WTC11 (cell line): ENCODE data around the gene RGS17. TPM values are rescaled to one million over a fixed set of nuclear protein-coding genes. Genes with fewer than 3 reads are reported as not detected.

ENCODE experiments used
- ATAC-seq: fragments of 200-7000 bp; cut with Tn5 transposase; 2 replicates; pipeline ENCODE4 v1.10.0; 2021; ENCODE audit warnings: mild to moderate bottlenecking, moderate library complexity
- CTCF ChIA-PET: fragments of 300-600 bp; sonication (Branson Sonifier 250); formaldehyde crosslinking; loops from one replicate; lab custom pipeline; 2021; ENCODE audit warnings: antibody characterized with exemption; lab: Charles Lee
- POLR2A ChIA-PET: fragments of 350-600 bp; sonication (Branson Sonifier 250); formaldehyde crosslinking; loops from one replicate; lab custom pipeline; 2021; ENCODE audit warnings: antibody characterized with exemption; lab: Charles Lee
- DNase-seq: peaks from one replicate; pipeline ENCODE4 v3.0.0; 2021; ENCODE audit warnings: low spot score
- H3K27ac Mint-ChIP-seq: 2 replicates; pipeline ENCODE4 v1.8.0; 2021; ENCODE audit warnings: mixed read lengths
- H3K27me3 Mint-ChIP-seq: 2 replicates; pipeline ENCODE4 v1.8.0; 2021; ENCODE audit warnings: low read depth, mild to moderate bottlenecking, moderate library complexity, mixed read lengths
- H3K36me3 Mint-ChIP-seq: 2 replicates; pipeline ENCODE4 v1.8.0; 2021; ENCODE audit warnings: mixed read lengths
- H3K4me1 Mint-ChIP-seq: 2 replicates; pipeline ENCODE4 v1.8.0; 2022; ENCODE audit warnings: mixed read lengths
- H3K4me3 Mint-ChIP-seq: 2 replicates; pipeline ENCODE4 v1.8.0; 2021; ENCODE audit warnings: mild to moderate bottlenecking, moderate library complexity, mixed read lengths
- H3K9me3 Mint-ChIP-seq: 2 replicates; pipeline ENCODE4 v1.8.0; 2021; ENCODE audit warnings: mixed read lengths
- CBFB ChIP-seq: sonication (generic); formaldehyde crosslinking; IDR thresholded peaks from 2 replicates; pipeline ENCODE4 v1.8.1; 2022; ENCODE audit warnings: mild to moderate bottlenecking, low read depth, missing genetic modification reagents
- FOXK1 ChIP-seq: sonication (generic); formaldehyde crosslinking; IDR thresholded peaks from 2 replicates; pipeline ENCODE4 v1.8.0; 2022; ENCODE audit warnings: mild to moderate bottlenecking, moderate library complexity, missing genetic modification reagents
- FOXP1 ChIP-seq: sonication (generic); formaldehyde crosslinking; IDR thresholded peaks from 2 replicates; pipeline ENCODE4 v1.8.0; 2022; ENCODE audit warnings: missing genetic modification reagents, mild to moderate bottlenecking, moderate library complexity, borderline replicate concordance
- GTF2I ChIP-seq: fragments of 250-450 bp; sonication (Bioruptor Pico); conservative IDR thresholded peaks from 2 replicates; pipeline ENCODE4 v1.4.0; 2021; ENCODE audit warnings: mild to moderate bottlenecking
- JAZF1 ChIP-seq: fragments of 250-450 bp; sonication (Bioruptor Pico); IDR thresholded peaks from 2 replicates; pipeline ENCODE4 v1.9.0; 2021; ENCODE audit warnings: moderate library complexity, mild to moderate bottlenecking, inconsistent platforms
- JUN ChIP-seq: sonication (generic); formaldehyde crosslinking; IDR thresholded peaks from 2 replicates; pipeline ENCODE4 v1.8.0; 2023; ENCODE audit warnings: mild to moderate bottlenecking, missing genetic modification reagents
- MYBL2 ChIP-seq: sonication (generic); formaldehyde crosslinking; IDR thresholded peaks from 2 replicates; pipeline ENCODE4 v1.8.1; 2023; ENCODE audit warnings: mild to moderate bottlenecking, moderate library complexity, missing genetic modification reagents
- NFATC4 ChIP-seq: fragments of 250-450 bp; sonication (Bioruptor Pico); IDR thresholded peaks from 2 replicates; pipeline ENCODE4 v1.9.0; 2021; ENCODE audit warnings: mild to moderate bottlenecking
- NR3C1 ChIP-seq: sonication (generic); formaldehyde crosslinking; conservative IDR thresholded peaks from 2 replicates; pipeline ENCODE4 v1.8.1; 2023; ENCODE audit warnings: low read depth, mild to moderate bottlenecking, missing genetic modification reagents
- OVOL2 ChIP-seq: fragments of 250-450 bp; sonication (Bioruptor Pico); IDR thresholded peaks from 2 replicates; pipeline ENCODE4 v1.9.0; 2021; ENCODE audit warnings: mild to moderate bottlenecking, borderline replicate concordance
- RORB ChIP-seq: fragments of 250-450 bp; sonication (Bioruptor Pico); IDR thresholded peaks from 2 replicates; pipeline ENCODE4 v1.9.0; 2021; ENCODE audit warnings: mild to moderate bottlenecking
- SMAD4 ChIP-seq: sonication (generic); formaldehyde crosslinking; IDR thresholded peaks from 2 replicates; pipeline ENCODE4 v1.8.0; 2022; ENCODE audit warnings: mild to moderate bottlenecking, missing genetic modification reagents
- SOX15 ChIP-seq: fragments of 250-450 bp; sonication (Bioruptor Pico); IDR thresholded peaks from 2 replicates; pipeline ENCODE4 v1.9.0; 2021; ENCODE audit warnings: mild to moderate bottlenecking
- TEAD4 ChIP-seq: sonication (generic); formaldehyde crosslinking; IDR thresholded peaks from 2 replicates; pipeline ENCODE4 v1.8.0; 2022; ENCODE audit warnings: mild to moderate bottlenecking, missing genetic modification reagents
- ZBTB21 ChIP-seq: sonication (generic); formaldehyde crosslinking; IDR thresholded peaks from 2 replicates; pipeline ENCODE4 v1.8.1; 2023; ENCODE audit warnings: mild to moderate bottlenecking, missing genetic modification reagents, borderline replicate concordance
- ZNF121 ChIP-seq: sonication (generic); formaldehyde crosslinking; IDR thresholded peaks from 2 replicates; pipeline ENCODE4 v1.8.0; 2023; ENCODE audit warnings: missing genetic modification reagents
- ZNF138 ChIP-seq: sonication (generic); formaldehyde crosslinking; conservative IDR thresholded peaks from 2 replicates; pipeline ENCODE4 v1.8.1; 2022; ENCODE audit warnings: mild to moderate bottlenecking, moderate library complexity, missing genetic modification reagents
- ZNF263 ChIP-seq: sonication (generic); formaldehyde crosslinking; IDR thresholded peaks from 2 replicates; pipeline ENCODE4 v1.8.1; 2022; ENCODE audit warnings: low read depth, mild to moderate bottlenecking, moderate library complexity, missing genetic modification reagents
- ZNF396 ChIP-seq: fragments of 250-450 bp; sonication (Bioruptor Pico); IDR thresholded peaks from 2 replicates; pipeline ENCODE4 v1.8.0; 2021; ENCODE audit warnings: mild to moderate bottlenecking, moderate library complexity, borderline replicate concordance
- ZNF416 ChIP-seq: fragments of 250-450 bp; sonication (Bioruptor Pico); IDR thresholded peaks from 2 replicates; pipeline ENCODE4 v1.9.0; 2021; ENCODE audit warnings: mild to moderate bottlenecking, inconsistent platforms
- total RNA-seq: library from RNA; stranded (reverse); gene quantifications from 3 replicates; pipeline ENCODE4 v1.2.3, GENCODE V29; 2021
- TF ChIP-seq, protein P1 (sequence below): fragments of 250-450 bp; sonication (Bioruptor Pico); IDR thresholded peaks from 2 replicates; pipeline ENCODE4 v1.9.0; 2021; ENCODE audit warnings: mild to moderate bottlenecking
- TF ChIP-seq, protein P2 (sequence below): sonication (generic); formaldehyde crosslinking; conservative IDR thresholded peaks from 2 replicates; pipeline ENCODE4 v1.8.1; 2022; ENCODE audit warnings: mild to moderate bottlenecking, missing genetic modification reagents
- TF ChIP-seq, protein P3 (sequence below): sonication (generic); formaldehyde crosslinking; IDR thresholded peaks from 2 replicates; pipeline ENCODE4 v1.8.0; 2022; ENCODE audit warnings: mild to moderate bottlenecking, missing genetic modification reagents
- TF ChIP-seq, protein P4 (sequence below): sonication (generic); formaldehyde crosslinking; IDR thresholded peaks from 2 replicates; pipeline ENCODE4 v1.8.1; 2023; ENCODE audit warnings: mild to moderate bottlenecking, missing genetic modification reagents, moderate library complexity
- TF ChIP-seq, protein P5 (sequence below): sonication (generic); formaldehyde crosslinking; IDR thresholded peaks from 2 replicates; pipeline ENCODE4 v1.8.0; 2022; ENCODE audit warnings: mild to moderate bottlenecking, missing genetic modification reagents
- TF ChIP-seq, protein P6 (sequence below): sonication (generic); formaldehyde crosslinking; IDR thresholded peaks from 2 replicates; pipeline ENCODE4 v1.8.1; 2023; ENCODE audit warnings: mild to moderate bottlenecking, missing genetic modification reagents
- TF ChIP-seq, protein P7 (sequence below): sonication (generic); formaldehyde crosslinking; IDR thresholded peaks from 2 replicates; pipeline ENCODE4 v1.8.0; 2023; ENCODE audit warnings: missing genetic modification reagents

The RGS17 gene
- total RNA-seq, 1 experiment from 2014 or later, result 9.3 TPM

DNA sequence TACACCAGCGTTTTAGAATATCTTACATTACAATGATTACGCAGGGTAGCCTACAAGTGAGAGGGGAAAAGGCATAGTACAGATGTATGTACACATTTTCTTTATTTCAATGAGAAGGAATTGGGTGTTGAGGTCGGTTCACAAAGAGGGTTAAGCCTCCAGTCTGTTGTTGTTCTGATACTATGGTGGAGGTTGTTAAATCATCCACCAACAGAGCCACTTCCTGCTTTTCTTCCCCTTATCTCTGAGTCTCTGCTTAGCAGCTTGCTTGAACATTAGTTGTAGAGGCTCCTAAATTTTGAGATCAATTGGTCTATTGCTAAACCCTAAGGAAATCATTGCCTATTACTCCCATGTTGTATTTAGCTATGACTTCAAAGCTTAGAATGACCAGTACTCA lies 7.3 kb downstream of the RGS17 start:
- POLR2A ChIA-PET, result no interaction called here
- ATAC-seq (0 out of 2 replicates have a peak, but pooled peaks have one; percentile 20), DNase-seq (no peak)
- Mint-ChIP-seq H3K9me3 (no peaks in the 10 kb centered on the region), H3K27ac (no peak overlapping the region), H3K4me3 (no peak overlapping the region), H3K36me3 (no peaks in the 10 kb centered on the region; the same call in 1 of the 2 replicates), H3K4me1 (peaks cover 21% of the 10 kb centered on the region), H3K27me3 (peaks cover 1% of the 10 kb centered on the region)
- TF ChIP-seq ZNF121 (CRISPR knock-in tag), result no peak
- TF ChIP-seq, protein P1, sequence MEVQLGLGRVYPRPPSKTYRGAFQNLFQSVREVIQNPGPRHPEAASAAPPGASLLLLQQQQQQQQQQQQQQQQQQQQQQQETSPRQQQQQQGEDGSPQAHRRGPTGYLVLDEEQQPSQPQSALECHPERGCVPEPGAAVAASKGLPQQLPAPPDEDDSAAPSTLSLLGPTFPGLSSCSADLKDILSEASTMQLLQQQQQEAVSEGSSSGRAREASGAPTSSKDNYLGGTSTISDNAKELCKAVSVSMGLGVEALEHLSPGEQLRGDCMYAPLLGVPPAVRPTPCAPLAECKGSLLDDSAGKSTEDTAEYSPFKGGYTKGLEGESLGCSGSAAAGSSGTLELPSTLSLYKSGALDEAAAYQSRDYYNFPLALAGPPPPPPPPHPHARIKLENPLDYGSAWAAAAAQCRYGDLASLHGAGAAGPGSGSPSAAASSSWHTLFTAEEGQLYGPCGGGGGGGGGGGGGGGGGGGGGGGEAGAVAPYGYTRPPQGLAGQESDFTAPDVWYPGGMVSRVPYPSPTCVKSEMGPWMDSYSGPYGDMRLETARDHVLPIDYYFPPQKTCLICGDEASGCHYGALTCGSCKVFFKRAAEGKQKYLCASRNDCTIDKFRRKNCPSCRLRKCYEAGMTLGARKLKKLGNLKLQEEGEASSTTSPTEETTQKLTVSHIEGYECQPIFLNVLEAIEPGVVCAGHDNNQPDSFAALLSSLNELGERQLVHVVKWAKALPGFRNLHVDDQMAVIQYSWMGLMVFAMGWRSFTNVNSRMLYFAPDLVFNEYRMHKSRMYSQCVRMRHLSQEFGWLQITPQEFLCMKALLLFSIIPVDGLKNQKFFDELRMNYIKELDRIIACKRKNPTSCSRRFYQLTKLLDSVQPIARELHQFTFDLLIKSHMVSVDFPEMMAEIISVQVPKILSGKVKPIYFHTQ (CRISPR knock-in tag), result no peak
- TF ChIP-seq NR3C1 (CRISPR knock-in tag), result no peak
- TF ChIP-seq, protein P2, sequence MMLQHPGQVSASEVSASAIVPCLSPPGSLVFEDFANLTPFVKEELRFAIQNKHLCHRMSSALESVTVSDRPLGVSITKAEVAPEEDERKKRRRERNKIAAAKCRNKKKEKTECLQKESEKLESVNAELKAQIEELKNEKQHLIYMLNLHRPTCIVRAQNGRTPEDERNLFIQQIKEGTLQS, result no peak
- TF ChIP-seq RORB (CRISPR knock-in tag), result no peak
- TF ChIP-seq, protein P3, sequence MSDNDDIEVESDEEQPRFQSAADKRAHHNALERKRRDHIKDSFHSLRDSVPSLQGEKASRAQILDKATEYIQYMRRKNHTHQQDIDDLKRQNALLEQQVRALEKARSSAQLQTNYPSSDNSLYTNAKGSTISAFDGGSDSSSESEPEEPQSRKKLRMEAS (CRISPR knock-in tag), result no peak
- TF ChIP-seq ZNF263, result no peak
- TF ChIP-seq, protein P4, sequence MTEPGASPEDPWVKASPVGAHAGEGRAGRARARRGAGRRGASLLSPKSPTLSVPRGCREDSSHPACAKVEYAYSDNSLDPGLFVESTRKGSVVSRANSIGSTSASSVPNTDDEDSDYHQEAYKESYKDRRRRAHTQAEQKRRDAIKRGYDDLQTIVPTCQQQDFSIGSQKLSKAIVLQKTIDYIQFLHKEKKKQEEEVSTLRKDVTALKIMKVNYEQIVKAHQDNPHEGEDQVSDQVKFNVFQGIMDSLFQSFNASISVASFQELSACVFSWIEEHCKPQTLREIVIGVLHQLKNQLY (CRISPR knock-in tag), result no peak
- TF ChIP-seq JAZF1 (CRISPR knock-in tag), result no peak
- CTCF ChIA-PET, result no interaction called here

DNA sequence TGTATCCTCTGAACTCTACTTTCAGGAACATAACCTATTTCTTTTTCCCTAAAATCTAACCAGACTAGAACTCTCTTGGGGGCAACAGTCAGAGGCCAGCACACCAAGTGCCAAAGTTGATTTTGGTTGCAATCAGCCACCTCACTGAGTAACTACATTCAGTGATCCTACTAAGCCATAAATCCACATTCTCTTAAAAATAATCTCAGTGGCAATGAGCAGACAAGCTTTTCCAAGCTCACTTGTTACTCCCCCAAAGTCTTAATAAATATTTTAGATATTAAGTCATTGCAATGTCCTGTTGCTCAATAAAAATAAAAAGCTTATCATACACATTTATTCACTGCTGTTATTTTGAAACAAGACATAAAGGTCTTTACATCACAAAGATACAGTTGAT lies 9.8 kb downstream of the RGS17 start:
- H3K4me1 Mint-ChIP-seq, result peaks cover 12% of the 10 kb centered on the region
- TF ChIP-seq SOX15 (no peak), ZNF416 (no peak), GTF2I (CRISPR knock-in tag) (no peak)
- H3K36me3 Mint-ChIP-seq, result no peaks in the 10 kb centered on the region; the same call in 1 of the 2 replicates
- DNase-seq (no peak), ATAC-seq (no peak)
- H3K27ac Mint-ChIP-seq, result no peak overlapping the region
- CTCF ChIA-PET, result no interaction called here
- no peaks in the 10 kb centered on the region for H3K9me3 Mint-ChIP-seq
- POLR2A ChIA-PET, result no interaction called here
- no peaks in the 10 kb centered on the region for H3K27me3 Mint-ChIP-seq
- H3K4me3 Mint-ChIP-seq, result no peak overlapping the region

DNA sequence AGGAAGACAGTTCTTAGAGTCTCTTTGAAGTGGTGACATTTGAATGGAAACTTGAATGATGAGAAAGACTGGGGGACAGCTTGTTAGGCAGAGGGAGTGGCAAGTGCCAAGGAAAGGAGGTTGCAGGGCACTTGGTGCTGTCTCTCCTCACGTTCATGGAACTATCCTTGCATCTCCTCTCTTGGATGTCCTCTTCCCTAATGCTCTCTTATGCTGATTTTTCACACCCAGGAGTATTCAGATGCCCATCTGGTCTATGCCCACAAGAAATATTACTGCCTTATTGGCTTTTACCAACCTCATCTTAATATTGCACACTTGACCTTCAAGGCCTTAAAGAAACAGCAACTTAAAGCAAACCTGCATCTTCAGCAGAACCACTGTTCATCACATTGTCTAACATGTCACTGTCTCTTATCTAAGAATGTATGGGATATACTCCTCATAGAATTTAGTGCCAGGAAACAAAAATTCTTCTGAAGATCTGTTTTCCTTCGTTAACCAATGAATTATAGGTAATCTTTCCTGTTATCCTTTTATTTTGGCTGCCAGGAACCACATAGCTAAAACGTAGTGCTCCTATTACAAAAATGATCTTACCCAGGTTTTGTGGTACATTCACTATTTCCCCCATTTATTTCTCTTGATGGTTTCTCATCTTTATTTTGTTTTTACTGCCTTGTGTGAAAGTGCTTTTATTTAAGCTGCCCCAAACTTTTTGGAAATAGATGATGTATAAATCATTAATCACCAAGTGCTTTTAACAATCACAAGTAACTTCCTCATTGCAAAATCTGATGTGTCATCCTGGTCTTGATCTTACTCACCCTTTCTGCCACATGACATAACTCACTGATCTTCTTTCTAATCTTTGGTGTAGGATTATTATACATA lies 12.8 kb downstream of the RGS17 start:
- Mint-ChIP-seq H3K4me1 (no peaks in the 10 kb centered on the region), H3K27ac (no peak overlapping the region), H3K9me3 (peaks cover 15% of the 10 kb centered on the region), H3K36me3 (peaks cover 20% of the 10 kb centered on the region), H3K4me3 (no peak overlapping the region), H3K27me3 (no peaks in the 10 kb centered on the region; the same call in 1 of the 2 replicates)
- ChIA-PET CTCF (no interaction called here), POLR2A (no interaction called here)
- ATAC-seq (no peak), DNase-seq (no peak)
- TF ChIP-seq ZBTB21 (CRISPR knock-in tag) (no peak), JUN (CRISPR knock-in tag) (no peak), CBFB (no peak), FOXK1 (CRISPR knock-in tag) (no peak), SOX15 (no peak), MYBL2 (CRISPR knock-in tag) (no peak), NFATC4 (no peak), SMAD4 (CRISPR knock-in tag) (no peak), ZNF121 (CRISPR knock-in tag) (no peak), ZNF396 (CRISPR knock-in tag) (no peak), FOXP1 (CRISPR knock-in tag) (no peak), TEAD4 (CRISPR knock-in tag) (no peak), ZNF138 (no peak), OVOL2 (CRISPR knock-in tag) (no peak)
- TF ChIP-seq, protein P5, sequence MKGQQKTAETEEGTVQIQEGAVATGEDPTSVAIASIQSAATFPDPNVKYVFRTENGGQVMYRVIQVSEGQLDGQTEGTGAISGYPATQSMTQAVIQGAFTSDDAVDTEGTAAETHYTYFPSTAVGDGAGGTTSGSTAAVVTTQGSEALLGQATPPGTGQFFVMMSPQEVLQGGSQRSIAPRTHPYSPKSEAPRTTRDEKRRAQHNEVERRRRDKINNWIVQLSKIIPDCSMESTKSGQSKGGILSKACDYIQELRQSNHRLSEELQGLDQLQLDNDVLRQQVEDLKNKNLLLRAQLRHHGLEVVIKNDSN (CRISPR knock-in tag), result no peak
- TF ChIP-seq, protein P6, sequence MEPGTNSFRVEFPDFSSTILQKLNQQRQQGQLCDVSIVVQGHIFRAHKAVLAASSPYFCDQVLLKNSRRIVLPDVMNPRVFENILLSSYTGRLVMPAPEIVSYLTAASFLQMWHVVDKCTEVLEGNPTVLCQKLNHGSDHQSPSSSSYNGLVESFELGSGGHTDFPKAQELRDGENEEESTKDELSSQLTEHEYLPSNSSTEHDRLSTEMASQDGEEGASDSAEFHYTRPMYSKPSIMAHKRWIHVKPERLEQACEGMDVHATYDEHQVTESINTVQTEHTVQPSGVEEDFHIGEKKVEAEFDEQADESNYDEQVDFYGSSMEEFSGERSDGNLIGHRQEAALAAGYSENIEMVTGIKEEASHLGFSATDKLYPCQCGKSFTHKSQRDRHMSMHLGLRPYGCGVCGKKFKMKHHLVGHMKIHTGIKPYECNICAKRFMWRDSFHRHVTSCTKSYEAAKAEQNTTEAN (CRISPR knock-in tag), result no peak
- TF ChIP-seq, protein P7, sequence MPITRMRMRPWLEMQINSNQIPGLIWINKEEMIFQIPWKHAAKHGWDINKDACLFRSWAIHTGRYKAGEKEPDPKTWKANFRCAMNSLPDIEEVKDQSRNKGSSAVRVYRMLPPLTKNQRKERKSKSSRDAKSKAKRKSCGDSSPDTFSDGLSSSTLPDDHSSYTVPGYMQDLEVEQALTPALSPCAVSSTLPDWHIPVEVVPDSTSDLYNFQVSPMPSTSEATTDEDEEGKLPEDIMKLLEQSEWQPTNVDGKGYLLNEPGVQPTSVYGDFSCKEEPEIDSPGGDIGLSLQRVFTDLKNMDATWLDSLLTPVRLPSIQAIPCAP (CRISPR knock-in tag), result no peak
